ENCODE data around the gene RCN1.
"Not testable (repeated sequence)": the region's sequence is repeated elsewhere in the genome, so short reads cannot be mapped to it uniquely, and the experiment has no call there.

Gene RCN1

GRCh38 chr11:32113920-32114203 is 23.0 kb downstream of the RCN1 start:
- DNase-seq: no peak

DNA sequence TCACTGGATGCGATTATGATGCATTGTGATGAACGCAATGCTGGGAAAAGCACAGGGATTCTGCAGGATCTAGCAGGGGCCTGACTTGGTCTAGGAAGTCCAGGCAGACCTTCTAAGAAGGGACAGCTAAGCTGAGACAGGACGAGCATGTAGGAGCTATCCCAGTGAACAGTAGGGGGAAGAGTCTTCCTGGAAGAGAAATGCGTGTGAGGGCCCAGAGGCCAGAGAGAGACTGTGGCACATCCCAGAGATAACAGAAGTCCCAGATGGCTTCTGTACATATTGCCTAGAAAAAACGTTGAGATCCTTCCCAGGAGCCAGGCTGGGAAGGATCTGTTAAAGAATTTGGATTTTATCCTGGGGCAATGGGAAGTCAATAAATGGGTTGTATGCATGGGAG is 24.6 kb downstream of the RCN1 start:
- no peak for DNase-seq

DNA sequence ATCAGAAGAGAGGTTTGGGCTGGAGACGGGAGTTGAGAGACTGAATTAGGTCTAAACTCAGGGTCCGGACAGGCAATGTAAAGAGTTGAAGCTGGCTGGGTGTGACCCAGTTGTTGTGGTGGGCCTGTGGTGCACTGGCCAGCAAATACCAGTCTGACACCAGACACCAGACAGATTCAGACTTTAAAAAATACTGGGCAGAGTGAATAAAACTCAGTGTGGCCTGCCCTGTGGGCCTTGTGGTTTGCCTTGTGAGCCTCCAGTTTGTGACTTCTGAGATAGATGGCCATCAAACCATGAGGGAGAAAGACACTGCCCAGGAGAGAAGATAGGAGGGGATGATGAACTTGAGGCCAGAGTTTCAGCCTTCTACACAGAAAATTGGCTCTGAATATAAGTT is 25.8 kb downstream of the RCN1 start:
- DNase-seq: no peak

GRCh38 chr11:32118025-32118974 is 27.4 kb downstream of the RCN1 start:
- DNase-seq: no peak

DNA sequence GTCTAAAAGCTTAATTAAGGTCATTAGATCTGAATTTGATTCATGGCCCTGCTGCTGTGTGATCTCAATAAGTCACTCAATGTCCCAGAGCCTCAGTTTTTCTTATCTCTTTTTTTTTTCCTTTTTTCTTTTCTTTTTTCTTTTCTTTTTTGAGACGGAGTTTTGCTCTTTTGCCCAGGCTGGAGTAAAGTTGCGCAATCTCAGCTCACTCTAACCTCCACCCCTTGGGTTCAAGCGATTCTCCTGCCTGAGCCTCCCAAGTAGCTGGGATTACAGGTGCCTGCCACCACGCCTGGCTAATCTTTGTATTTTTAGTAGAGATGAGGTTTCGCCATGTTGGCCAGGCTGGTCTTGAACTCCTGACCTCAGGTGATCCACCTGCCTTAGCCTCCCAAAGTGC is 28.3 kb downstream of the RCN1 start:
- DNase-seq: not testable (repeated sequence)

DNA sequence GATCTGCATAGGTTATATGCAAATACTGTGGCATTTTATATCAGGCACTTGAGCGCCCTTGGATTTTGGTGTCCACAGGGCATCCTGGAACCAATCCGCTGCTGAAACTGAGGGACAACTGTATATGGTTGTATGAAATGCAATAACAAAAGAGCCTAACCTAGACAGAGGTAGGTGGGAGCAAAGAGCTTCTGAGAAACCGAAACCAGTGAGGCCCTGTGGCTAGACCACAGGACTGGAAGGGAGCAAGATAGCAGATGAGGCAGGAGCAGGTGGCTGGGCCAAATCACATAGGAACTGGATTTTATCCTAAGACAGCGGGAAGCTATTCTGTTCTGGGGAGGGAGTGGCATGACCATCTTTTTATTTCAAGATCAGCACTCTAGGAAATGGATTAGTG is 30.1 kb downstream of the RCN1 start:
- DNase-seq: no peak

DNA sequence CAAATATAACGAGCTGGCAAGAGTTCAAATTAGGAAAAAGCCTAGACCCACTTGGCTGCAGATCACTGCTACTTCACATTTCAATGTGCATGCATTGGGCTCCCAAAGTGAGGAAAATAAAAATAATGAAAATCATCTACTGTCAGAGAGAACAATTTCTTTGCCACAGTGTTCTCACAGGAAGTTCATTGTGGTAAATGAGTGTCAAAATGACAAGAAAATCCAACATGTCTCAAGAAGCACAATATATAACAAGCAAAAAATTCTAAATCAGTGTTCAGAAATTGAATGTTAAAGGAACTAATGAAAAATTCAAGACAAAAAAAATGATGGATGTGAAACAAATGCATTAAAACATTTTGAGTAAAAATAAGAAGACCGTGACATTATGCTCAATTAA is 31.3 kb downstream of the RCN1 start:
- no peak for DNase-seq

DNA sequence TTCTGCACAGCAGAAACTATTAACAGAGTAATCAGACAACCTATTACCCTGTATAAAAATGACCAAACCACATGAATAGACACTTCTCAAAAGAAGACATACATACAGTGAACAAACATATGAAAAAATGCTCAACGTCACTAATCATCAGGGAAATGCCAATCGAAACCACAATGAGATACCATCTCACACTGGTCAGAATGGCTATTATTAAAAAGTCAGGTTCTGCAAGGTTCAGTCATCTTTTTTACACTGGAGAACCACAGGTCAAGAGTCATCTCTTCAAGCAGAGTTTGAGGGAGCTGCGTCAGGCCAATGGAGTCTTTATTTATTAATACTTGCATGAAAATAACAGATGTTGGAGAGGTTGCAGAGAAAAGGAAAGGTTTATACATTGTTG is 40.4 kb downstream of the RCN1 start:
- DNase-seq: no peak

DNA sequence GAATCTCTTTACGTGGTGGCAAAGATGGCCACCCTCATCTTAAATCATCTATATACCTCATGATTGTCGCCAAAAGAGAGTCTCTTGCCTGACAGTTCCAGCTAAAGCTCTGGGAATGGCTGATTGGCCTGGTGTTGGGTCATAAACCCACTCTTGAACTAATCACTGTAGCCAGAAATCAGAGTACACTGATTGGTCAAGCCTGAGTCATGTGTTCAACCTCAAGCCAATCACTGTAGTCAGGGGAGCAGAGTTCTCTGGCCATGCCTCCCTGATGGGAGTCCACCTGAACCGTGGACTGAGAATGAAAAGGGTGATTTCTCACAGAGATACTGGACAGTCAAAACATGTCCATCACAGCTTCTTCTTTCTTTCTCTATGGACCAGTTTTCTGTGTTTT is 45.8 kb downstream of the RCN1 start:
- DNase-seq: no peak

DNA sequence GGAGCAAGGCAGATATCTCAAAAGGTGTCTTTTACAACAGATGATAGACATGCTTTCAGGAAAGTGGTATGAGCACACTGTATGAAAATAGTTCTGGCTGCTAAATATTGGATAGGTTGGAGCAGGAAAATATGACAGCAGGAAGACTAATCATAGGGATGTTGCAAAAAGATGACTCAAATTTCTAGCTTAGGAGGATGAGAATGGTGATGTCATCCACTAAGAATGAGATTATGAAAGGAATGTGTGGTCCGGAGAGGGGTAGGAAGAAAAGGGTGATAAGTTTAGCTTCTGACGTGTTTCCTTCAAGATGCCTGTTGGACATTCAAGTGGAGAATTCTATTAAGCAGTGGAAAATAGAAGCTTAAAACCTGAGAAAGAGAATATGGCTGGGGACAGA is 46.4 kb downstream of the RCN1 start:
- no peak for DNase-seq

- no peak for DNase-seq
These were observed 47.0 kb downstream of the RCN1 start for GRCh38 chr11:32137869-32138268.

- no peak for DNase-seq
These were observed 48.0 kb downstream of the RCN1 start for GRCh38 chr11:32138902-32139301.

- DNase-seq: no peak
These were observed 49.1 kb downstream of the RCN1 start for GRCh38 chr11:32139896-32140520.

DNA sequence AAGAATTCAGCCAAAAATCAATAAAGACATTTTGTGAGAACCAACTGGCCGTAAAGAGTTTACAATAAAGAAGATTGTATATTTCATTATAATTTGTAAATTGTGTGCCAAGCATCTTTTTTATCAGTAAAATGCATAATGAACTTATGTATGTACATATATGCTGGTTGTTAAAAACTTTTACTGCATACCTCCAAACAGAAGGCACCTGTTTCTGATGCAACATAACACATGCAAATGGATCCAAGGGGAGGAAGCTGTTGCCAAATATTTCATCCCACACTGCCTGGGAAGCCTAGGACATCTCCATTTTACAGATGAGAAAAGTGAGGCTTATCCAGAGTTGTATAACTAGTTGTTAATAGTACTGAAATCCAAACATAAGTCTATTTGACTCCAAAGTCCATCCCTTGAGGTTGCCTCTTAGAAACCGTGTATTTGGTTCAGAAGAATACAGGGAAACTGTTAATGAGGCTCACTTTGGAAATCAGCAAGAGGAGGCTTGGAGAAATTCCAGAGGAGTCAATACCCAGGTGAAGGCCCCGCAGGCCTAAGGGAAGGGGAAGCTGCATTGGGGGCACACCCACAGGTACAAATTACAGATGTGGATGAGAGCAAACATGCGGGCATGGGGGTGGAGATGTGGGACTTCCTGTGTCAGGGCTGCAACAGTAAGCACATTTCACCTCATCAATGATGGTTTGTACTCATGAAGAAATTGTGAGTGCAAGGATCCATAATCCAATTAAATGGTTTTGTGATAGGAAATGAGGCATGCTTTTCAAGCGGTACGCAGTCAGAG is 51.1 kb downstream of the RCN1 start:
- DNase-seq: no peak

GRCh38 chr11:32143378-32143777 is 52.5 kb downstream of the RCN1 start:
- DNase-seq: no peak

DNA sequence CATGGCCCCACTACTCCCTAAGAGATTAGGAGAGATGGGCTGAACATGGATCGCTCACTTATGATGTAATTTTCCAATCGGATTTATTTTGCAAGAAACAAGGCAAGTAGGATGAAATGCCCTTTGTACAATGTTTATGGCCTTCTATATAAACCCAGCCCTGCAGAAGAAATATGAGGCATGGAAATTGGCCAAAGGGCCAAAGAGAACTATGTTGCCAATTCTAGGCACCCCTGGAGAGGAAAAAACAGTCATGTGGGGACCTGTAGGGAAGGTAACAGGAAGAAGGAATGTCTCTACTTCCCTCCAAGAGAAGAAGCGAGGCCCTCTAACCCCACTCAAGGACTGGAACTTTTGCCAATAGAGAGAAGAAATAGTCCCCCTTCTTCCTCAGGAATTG is 54.4 kb downstream of the RCN1 start:
- no peak for DNase-seq

DNA sequence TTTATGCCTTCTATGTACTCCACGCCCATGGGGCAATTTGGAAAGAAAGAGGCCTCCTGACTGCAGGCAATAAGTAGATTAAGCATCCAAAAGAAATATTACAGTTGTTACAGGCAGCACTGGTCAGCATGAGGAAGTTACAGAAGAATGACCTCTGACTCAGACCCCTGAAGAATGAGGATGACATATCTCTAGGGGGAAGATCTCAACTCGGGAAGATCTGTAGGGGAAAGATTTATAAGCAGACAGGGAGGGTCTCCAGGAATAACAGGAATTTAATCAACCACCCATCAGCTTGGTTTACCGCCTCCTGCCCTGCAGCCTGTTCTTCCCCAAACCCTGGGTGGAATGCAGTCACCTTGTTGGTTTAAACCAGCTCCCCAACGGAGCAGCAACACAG is 58.0 kb downstream of the RCN1 start:
- no peak for DNase-seq

DNA sequence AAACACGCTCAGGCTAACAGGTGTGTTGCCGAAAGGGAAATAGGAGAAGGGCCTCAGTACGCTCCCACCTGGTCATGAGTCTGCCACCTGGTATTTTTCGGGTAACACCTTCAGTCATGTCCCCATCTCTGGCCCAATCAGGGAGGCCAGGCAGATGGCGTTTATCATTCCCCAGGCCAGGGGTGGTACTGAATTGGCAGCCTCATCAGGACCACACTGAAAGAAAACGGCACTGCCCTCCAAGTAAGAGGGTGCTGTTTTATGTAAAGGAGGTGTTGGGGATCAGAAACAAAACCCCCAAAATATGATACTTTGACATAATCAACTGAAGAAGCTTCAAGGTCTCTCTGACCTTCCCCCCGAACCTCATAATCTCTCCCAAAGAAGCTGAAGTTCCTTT is 58.9 kb downstream of the RCN1 start:
- no peak for DNase-seq

- no peak for DNase-seq
These were observed 60.2 kb downstream of the RCN1 start for GRCh38 chr11:32151027-32151426.

DNA sequence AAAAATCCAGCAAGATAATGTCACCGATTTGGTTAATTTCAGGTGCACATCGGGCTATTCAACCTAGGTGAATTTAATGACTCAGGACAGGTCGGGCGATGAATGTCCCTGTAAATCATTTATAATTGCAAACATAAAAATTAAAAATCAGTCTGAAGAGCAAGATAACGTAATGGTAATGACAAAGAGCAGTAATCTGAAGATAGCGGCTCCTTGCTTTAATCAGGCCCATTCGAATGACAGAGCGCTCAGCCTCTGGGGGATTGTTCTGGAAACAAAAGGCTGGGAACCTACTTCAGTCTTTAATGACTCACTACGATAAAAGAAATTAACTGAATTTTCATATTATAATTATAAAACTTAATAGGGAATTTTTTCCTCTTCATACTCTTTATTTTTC is 61.3 kb downstream of the RCN1 start:
- DNase-seq: no peak

- no peak for DNase-seq
These were observed 61.9 kb downstream of the RCN1 start for GRCh38 chr11:32152821-32153220.

- DNase-seq: no peak
These were observed 62.9 kb downstream of the RCN1 start for GRCh38 chr11:32153747-32154146.

- no peak for DNase-seq
These were observed 63.4 kb downstream of the RCN1 start for GRCh38 chr11:32154275-32154674.

Measured in CD4-positive, alpha-beta T cell treated with Interleukin-4 for 4 hours (primary cell).